CD4-positive, alpha-beta memory T cell (primary cell): ENCODE data around the gene EFHD2. TPM values are rescaled to one million over a fixed set of nuclear protein-coding genes. Genes with fewer than 3 reads are reported as not detected.

Experiments used
- CTCF ChIA-PET: fragments of 350-600 bp; sonication (Branson Sonifier 250); formaldehyde crosslinking; loops from one replicate; lab custom pipeline; 2021; ENCODE audit warnings: inconsistent platforms; ENCODE audit not compliant: partially characterized antibody; lab: Charles Lee
- POLR2A ChIA-PET: fragments of 350-600 bp; sonication (Branson Sonifier 250); formaldehyde crosslinking; loops from one replicate; lab custom pipeline; 2021; ENCODE audit not compliant: partially characterized antibody; lab: Charles Lee
- DNase-seq, 5 donors: peaks; one replicate each; pipeline versions ENCODE4 v3.0.0 to v3.0.0-alpha.2; 2020 to 2022; ENCODE audit warnings: mixed read lengths in 1 of 5
- H3K27ac ChIP-seq: one replicate; pipeline ENCODE4 v1.7.0; 2013; ENCODE audit warnings: low read depth, low read length
- H3K27me3 ChIP-seq: 2 replicates; pipeline ENCODE4 v1.7.0; 2013; ENCODE audit warnings: mild to moderate bottlenecking, low read length, moderate library complexity; ENCODE audit not compliant: insufficient read depth
- H3K36me3 ChIP-seq: 2 replicates; pipeline ENCODE4 v1.7.0; 2013; ENCODE audit warnings: mild to moderate bottlenecking, low read length, moderate library complexity; ENCODE audit not compliant: insufficient read depth
- H3K4me1 ChIP-seq: 2 replicates; pipeline ENCODE4 v1.7.0; 2013; ENCODE audit warnings: mild to moderate bottlenecking, low read length, moderate library complexity; ENCODE audit not compliant: insufficient read depth
- H3K4me3 ChIP-seq, 2 donors: one replicate each; pipeline ENCODE4 v1.7.0; 2013; ENCODE audit warnings: low read length in 2 of 2, mild to moderate bottlenecking in 1 of 2
- H3K9me3 ChIP-seq, 2 donors: one replicate each; pipeline ENCODE4 v1.7.0; 2013; ENCODE audit warnings: low read length in 2 of 2, control low read depth in 1 of 2; ENCODE audit not compliant: control insufficient read depth in 1 of 2
- H3K27ac Mint-ChIP-seq, 7 donors: one replicate each; pipeline ENCODE4 v1.8.0; 2020 to 2021; ENCODE audit warnings: mixed read lengths in 7 of 7, mild to moderate bottlenecking in 6 of 7, inconsistent platforms in 3 of 7, moderate library complexity in 3 of 7
- H3K27me3 Mint-ChIP-seq, 2 donors: one replicate each; pipeline ENCODE4 v1.8.0; 2020 to 2021; ENCODE audit warnings: mixed read lengths in 2 of 2
- H3K36me3 Mint-ChIP-seq, 2 donors: one replicate each; pipeline ENCODE4 v1.8.0; 2020 to 2021; ENCODE audit warnings: mixed read lengths in 2 of 2, inconsistent platforms in 1 of 2, mild to moderate bottlenecking in 1 of 2
- H3K4me1 Mint-ChIP-seq, 4 donors: one replicate each; pipeline ENCODE4 v1.8.0; 2020 to 2021; ENCODE audit warnings: mixed read lengths in 4 of 4, mild to moderate bottlenecking in 1 of 4
- H3K4me3 Mint-ChIP-seq, 8 donors: one replicate each; pipeline ENCODE4 v1.8.0; 2020 to 2021; ENCODE audit warnings: mixed read lengths in 8 of 8, mild to moderate bottlenecking in 7 of 8, moderate library complexity in 6 of 8, inconsistent platforms in 3 of 8
- H3K9me3 Mint-ChIP-seq, 8 donors: one replicate each; pipeline ENCODE4 v1.8.0; 2020 to 2021; ENCODE audit warnings: mixed read lengths in 8 of 8, mild to moderate bottlenecking in 5 of 8, inconsistent platforms in 3 of 8, moderate library complexity in 1 of 8
- intact Hi-C: fragments of 100-400 bp; cut with micrococcal nuclease; formaldehyde crosslinking; loops from one replicate; pipeline ENCODE4 v1.15.1; 2023
- polyA plus RNA-seq, 2 donors: library from polyadenylated mRNA; unstranded; fragments of 300-500 nt; fragmentation: Illumina TruSeq; gene quantifications; one replicate each; pipeline ENCODE4 v1.2.3, GENCODE V29; 2021
- total RNA-seq, 2 experiments: library from RNA; stranded (reverse); gene quantifications; one replicate each; pipeline ENCODE4 v1.2.3, GENCODE V29; 2021

EFHD2 gene
- total and polyA plus RNA-seq, 4 experiments from 2014 or later = 46.4 to 66.7 (median 54.4) TPM

DNA sequence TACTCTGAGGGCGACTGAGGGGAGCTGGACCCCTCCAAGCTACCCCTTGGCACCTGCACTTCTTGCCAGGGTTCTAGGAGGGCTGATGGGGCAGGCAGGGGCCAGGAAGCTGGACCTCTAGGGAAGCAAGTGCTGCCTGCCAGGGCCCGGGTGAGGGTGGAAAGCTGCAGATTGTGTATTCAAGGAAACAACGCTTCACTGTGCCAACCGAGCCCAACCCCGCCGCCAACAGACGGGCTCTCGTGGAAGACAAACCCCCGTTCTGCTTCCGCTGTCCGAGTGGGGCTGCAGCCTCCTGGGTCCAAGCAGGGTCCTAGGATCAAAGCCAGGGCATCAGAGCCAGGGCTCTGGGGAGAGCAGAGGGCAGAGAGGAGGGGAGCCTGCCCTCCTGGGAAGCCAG is 3.2 kb downstream of the EFHD2 start:
- H3K27ac Mint-ChIP-seq = peak overlapping the region; percentile 92 to 97 (median 96)
- no peaks in the 10 kb centered on the region for H3K27me3 Mint-ChIP-seq
- no peaks in the 10 kb centered on the region for H3K9me3 Mint-ChIP-seq
- peak overlapping the region in 6 of 8 donors; percentile 12 to 95 (median 94) for H3K4me3 Mint-ChIP-seq
- intact Hi-C loops = no loop called here
- H3K9me3 ChIP-seq = no peaks in the 10 kb centered on the region
- peaks cover 6% of the 10 kb centered on the region for H3K36me3 ChIP-seq
- CTCF ChIA-PET = interaction anchor here (1.0 to 2.2 kb wide), 3 partner anchors 7 to 89 kb away, joined by 4 to 8 read pairs (median 7); no protein-coding TSS in a partner anchor
- no peak overlapping the region for H3K4me3 ChIP-seq
- H3K27me3 ChIP-seq = no peaks in the 10 kb centered on the region
- H3K4me1 Mint-ChIP-seq = peaks cover 48 to 86% (median 64%) of the 10 kb centered on the region in 4 donors
- H3K36me3 Mint-ChIP-seq = peaks cover 4 to 42% of the 10 kb centered on the region in 2 donors
- H3K4me1 ChIP-seq = peaks cover 75% of the 10 kb centered on the region
- DNase-seq = no peak
- POLR2A ChIA-PET = interaction anchor here (1.6 to 2.5 kb wide), 3 partner anchors 19 to 90 kb away, joined by 5 to 9 read pairs (median 6); no protein-coding TSS in a partner anchor
- peak overlapping the region; percentile 92 for H3K27ac ChIP-seq

DNA sequence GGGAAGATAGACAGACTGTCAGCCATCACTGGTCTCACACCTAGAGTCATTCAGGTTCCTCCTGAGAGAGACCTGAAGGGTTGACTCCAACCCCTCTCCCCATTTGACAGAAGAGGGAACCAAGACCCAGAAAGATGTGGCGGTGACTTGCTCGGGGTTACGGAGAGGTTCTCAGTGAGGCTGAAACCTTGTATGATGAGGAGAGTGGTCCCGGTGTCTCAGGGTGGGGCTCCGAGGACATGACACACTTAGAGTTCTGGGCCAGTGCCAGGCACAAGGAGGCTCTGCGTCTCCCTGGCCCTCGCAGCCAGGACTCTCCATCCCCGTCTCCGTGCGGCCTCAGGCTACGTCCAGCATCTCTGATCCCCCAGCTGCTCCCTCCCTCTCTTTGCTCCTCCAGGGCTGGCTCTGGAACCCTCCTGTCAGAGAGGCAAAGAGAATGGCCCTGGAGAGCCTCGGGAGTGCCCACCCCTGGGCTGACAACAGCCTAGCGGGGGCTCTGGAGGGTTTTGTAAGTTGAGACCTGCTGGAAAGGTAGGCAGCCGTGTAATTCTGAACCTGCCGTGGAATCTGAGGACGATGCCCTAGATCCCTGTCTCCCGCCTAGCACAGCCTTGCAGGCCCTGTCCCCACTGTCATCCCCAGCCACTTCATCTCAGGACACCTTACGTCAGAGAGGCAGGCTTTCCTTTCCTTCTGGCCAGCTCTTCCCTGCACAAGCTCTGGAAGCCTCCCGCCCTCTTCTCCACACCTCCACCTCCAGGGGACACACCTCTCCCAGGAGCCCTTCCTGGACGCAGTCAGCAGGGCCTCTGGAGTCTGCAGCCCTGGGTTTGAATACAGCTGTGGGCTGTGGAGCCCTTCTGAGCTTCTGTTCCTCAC is 4.1 kb downstream of the EFHD2 start:
- peaks cover 49 to 86% (median 66%) of the 10 kb centered on the region in 4 donors for H3K4me1 Mint-ChIP-seq
- ChIA-PET CTCF (interaction anchor here (1.0 to 1.2 kb wide), 2 partner anchors 11 to 90 kb away, joined by 3 read pairs; no protein-coding TSS in a partner anchor), POLR2A (interaction anchor here (1.0 kb wide), 1 partner anchor 19 kb away, joined by 3 read pairs; no protein-coding TSS in a partner anchor)
- no peaks in the 10 kb centered on the region for H3K27me3 Mint-ChIP-seq
- intact Hi-C loops = no loop called here
- no peak for DNase-seq
- Histone ChIP-seq H3K4me1 (peaks cover 78% of the 10 kb centered on the region), H3K36me3 (peaks cover 6% of the 10 kb centered on the region), H3K9me3 (no peaks in the 10 kb centered on the region), H3K27ac (peak overlapping the region; percentile 92), H3K4me3 (no peak overlapping the region), H3K27me3 (no peaks in the 10 kb centered on the region)
- H3K27ac Mint-ChIP-seq = peak overlapping the region; percentile 56 to 97 (median 93)
- H3K36me3 Mint-ChIP-seq = peaks cover 4 to 42% of the 10 kb centered on the region in 2 donors
- H3K4me3 Mint-ChIP-seq = peak overlapping the region in 4 of 8 donors; percentile 42 to 93 (median 54)
- H3K9me3 Mint-ChIP-seq = no peaks in the 10 kb centered on the region

DNA sequence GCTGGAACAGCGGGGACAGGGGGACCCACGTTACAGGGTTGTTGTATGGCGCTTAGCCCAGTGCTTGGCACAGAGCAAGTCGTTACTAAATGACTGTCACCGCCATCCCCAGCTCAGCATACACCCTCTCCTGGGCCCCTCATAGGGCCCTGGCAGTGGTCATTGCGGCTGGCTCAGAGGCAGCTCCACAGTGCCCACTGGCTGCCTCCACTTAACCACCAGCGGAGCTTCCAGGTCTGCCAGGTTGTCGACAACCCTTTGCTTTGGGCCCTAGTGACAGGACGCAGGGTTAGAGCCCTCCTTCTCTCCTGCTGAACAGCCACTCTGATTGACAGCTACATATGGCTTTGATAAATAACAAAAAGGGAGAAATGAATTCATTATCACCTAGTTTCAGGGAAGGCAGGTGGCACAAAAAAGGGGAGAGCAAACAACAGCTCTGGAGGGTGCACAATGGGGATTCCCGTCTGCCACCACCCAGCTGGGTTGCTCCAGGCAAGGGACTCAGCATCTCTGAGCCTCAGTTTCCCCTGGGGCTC is 4.8 kb downstream of the EFHD2 start:
- intact Hi-C loops = no loop called here

DNA sequence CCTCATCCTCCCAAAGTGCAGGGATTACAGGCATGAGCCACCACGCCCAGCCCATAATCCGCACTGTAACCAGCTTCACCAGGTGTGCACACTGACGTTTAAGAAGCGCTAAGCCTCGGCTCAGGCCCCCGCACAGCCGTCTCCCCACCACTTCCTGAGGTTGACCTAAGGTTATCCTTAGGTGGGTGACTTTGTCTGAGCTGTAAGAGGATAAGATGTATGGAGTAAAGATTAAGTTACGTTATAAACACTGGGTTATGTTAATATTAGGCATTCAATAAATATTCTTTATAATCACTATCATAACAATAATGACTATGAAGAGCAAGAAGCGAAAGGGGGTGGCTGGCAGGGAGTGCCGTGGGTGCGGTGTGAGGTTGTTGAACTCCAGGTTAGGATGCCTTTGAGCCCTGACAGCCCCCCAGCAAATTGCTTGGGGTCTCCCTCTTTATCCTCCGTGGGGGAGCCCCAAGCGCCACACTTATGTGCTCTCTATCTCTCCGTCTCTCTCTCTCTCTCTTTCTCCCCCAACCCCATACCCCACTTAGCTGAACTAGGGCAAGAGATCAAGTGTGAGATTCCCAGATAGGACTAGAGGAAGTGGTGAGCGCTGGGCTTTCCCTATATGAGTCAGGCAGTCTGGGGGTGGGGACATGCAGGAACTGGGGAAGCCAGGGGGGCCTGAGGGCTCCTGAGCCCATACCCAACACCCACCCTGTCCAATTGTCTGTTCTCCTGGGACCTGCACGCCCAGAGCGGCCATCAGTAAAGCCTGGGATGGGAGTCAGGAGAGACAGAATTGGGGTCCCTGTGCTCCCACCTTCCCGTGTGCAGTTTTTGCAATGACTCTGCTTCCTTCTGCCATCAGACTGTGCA is 7.6 kb downstream of the EFHD2 start:
- Mint-ChIP-seq H3K27me3 (no peaks in the 10 kb centered on the region), H3K4me3 (peak overlapping the region; percentile 7 to 84 (median 74)), H3K9me3 (no peaks in the 10 kb centered on the region), H3K36me3 (peaks cover 13 to 47% of the 10 kb centered on the region in 2 donors), H3K27ac (peak overlapping the region; percentile 91 to 98 (median 95)), H3K4me1 (peaks cover 43 to 80% (median 63%) of the 10 kb centered on the region in 4 donors)
- peaks cover 77% of the 10 kb centered on the region for H3K4me1 ChIP-seq
- H3K27ac ChIP-seq = peak overlapping the region; percentile 70
- no peaks in the 10 kb centered on the region for H3K9me3 ChIP-seq
- H3K27me3 ChIP-seq = no peaks in the 10 kb centered on the region
- POLR2A ChIA-PET = interaction anchor here (0.9 to 6.2 kb wide), 3 partner anchors 10 to 94 kb away, joined by 3 to 38 read pairs (median 3); partner anchors contain the start of gene EFHD2
- DNase-seq = peak; percentile 64 to 92 (median 73)
- peak overlapping the region in 1 of 2 donors; percentile 41 for H3K4me3 ChIP-seq
- H3K36me3 ChIP-seq = peaks cover 6% of the 10 kb centered on the region
- intact Hi-C loops = loop anchor here (1.0 kb wide), 1 partner anchor 8 kb away; the partner anchor contains the start of gene EFHD2
- CTCF ChIA-PET = interaction anchor here (0.9 to 2.2 kb wide), 8 partner anchors 10 to 98 kb away, joined by 3 to 11 read pairs (median 4); no protein-coding TSS in a partner anchor

More for the DNA sequence above, 4.8 kb downstream of the EFHD2 start:
- H3K36me3 Mint-ChIP-seq = peaks cover 4 to 42% of the 10 kb centered on the region in 2 donors
- peak overlapping the region in 6 of 7 donors; percentile 91 to 97 (median 94) for H3K27ac Mint-ChIP-seq
- Histone ChIP-seq H3K4me1 (peaks cover 79% of the 10 kb centered on the region), H3K36me3 (peaks cover 6% of the 10 kb centered on the region), H3K9me3 (no peaks in the 10 kb centered on the region), H3K27ac (no peak overlapping the region), H3K4me3 (no peak overlapping the region), H3K27me3 (no peaks in the 10 kb centered on the region)
- H3K4me3 Mint-ChIP-seq = peak overlapping the region in 2 of 8 donors; percentile 43 to 77
- ChIA-PET POLR2A (interaction anchor here (1.0 kb wide), 1 partner anchor 18 kb away, joined by 3 read pairs; no protein-coding TSS in a partner anchor), CTCF (interaction anchor here (1.0 to 1.2 kb wide), 2 partner anchors 10 to 90 kb away, joined by 3 read pairs; no protein-coding TSS in a partner anchor)
- H3K4me1 Mint-ChIP-seq = peaks cover 45 to 84% (median 63%) of the 10 kb centered on the region in 4 donors
- no peaks in the 10 kb centered on the region for H3K27me3 Mint-ChIP-seq
- DNase-seq = no peak
- no peaks in the 10 kb centered on the region for H3K9me3 Mint-ChIP-seq

DNA sequence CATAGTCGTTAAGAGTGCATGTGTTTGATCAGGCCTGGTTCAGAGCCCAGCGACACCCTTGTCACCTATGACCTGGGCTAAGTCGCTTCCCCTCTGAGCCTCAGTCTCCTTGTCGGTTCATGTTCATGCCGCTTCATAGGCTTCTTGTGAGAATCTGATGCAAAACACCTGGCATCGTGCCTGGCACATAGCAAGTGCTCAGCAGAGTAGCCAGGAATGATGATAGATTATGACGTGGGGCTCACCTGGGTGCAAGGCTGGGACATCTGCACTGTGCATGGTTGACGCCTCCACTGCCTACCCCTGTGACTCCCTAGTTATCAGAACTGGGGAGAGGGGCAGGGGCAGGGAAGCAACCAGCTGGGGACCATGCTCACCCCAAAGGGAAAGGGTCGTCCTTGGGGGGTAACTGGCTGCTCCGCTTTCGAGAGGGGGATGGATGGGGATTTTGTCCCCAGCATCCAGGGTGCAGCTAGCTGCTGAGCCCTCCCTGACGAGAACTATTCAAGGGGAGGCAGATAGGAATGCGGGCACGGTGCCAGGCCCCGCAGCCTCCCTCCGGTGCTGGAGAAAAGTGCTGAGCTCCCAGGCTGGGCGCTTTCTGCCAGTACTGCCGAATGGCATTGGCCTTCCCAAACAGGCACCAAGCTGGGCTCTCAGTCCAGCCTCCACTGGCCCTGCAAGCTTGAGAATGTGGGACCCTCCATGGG is 9.3 kb downstream of the EFHD2 start:
- H3K4me1 ChIP-seq = peaks cover 61% of the 10 kb centered on the region
- ChIA-PET CTCF (interaction anchor here (0.7 to 2.1 kb wide), 6 partner anchors 10 to 96 kb away, joined by 3 to 8 read pairs (median 4); no protein-coding TSS in a partner anchor), POLR2A (interaction anchor here (6.2 kb wide), 1 partner anchor 12 kb away, joined by 38 read pairs; the partner anchor contains the start of gene EFHD2)
- H3K27me3 Mint-ChIP-seq = no peaks in the 10 kb centered on the region
- no peak overlapping the region for H3K4me3 ChIP-seq
- H3K36me3 ChIP-seq = no peaks in the 10 kb centered on the region
- H3K27ac ChIP-seq = peak overlapping the region; percentile 37
- no peaks in the 10 kb centered on the region for H3K9me3 Mint-ChIP-seq
- H3K9me3 ChIP-seq = no peaks in the 10 kb centered on the region
- no peaks in the 10 kb centered on the region for H3K27me3 ChIP-seq
- H3K36me3 Mint-ChIP-seq = peaks cover 13 to 41% of the 10 kb centered on the region in 2 donors
- intact Hi-C loops = no loop called here
- H3K4me1 Mint-ChIP-seq = peaks cover 32 to 63% (median 50%) of the 10 kb centered on the region in 4 donors
- peak overlapping the region; percentile 18 to 97 (median 86) for H3K27ac Mint-ChIP-seq
- DNase-seq = no peak
- H3K4me3 Mint-ChIP-seq = peak overlapping the region in 2 of 8 donors; percentile 43 to 58
